HepG2 (cell line): ENCODE data around the gene ZBED5. TPM values are rescaled to one million over a fixed set of nuclear protein-coding genes. Genes with fewer than 3 reads are reported as not detected.

Experiments used
- AHR ChIP-seq: IDR thresholded peaks from 2 replicates; pipeline ENCODE4 v1.6.1; 2018; ENCODE audit warnings: missing genetic modification reagents, missing compliant biosample characterization
- AKNA ChIP-seq: sonication (generic); formaldehyde crosslinking; IDR thresholded peaks from 2 replicates; pipeline ENCODE4 v1.4.0; 2020; ENCODE audit warnings: missing genetic modification reagents, borderline replicate concordance
- DPF2 ChIP-seq: sonication (generic); formaldehyde crosslinking; IDR thresholded peaks from 2 replicates; pipeline ENCODE4 v1.4.0; 2020; ENCODE audit warnings: mild to moderate bottlenecking, low read depth, missing genetic modification reagents, borderline replicate concordance
- HDAC6 ChIP-seq: fragments of 200-600 bp; sonication (generic); IDR thresholded peaks from 2 replicates; pipeline ENCODE4 v1.7.0; 2017; ENCODE audit warnings: mild to moderate bottlenecking, antibody characterized with exemption, low read length, low read depth
- HNF1A ChIP-seq, 2 experiments: sonication (generic) in 1 of 2; formaldehyde crosslinking in 1 of 2; IDR thresholded peaks; 2 replicates each; pipeline versions ENCODE4 v1.4.0 to v1.6.1; 2016 to 2020; ENCODE audit warnings: borderline replicate concordance in 1 of 2, low read depth in 1 of 2, mild to moderate bottlenecking in 1 of 2, missing genetic modification reagents in 1 of 2
- NFIC ChIP-seq: IDR thresholded peaks from 2 replicates; pipeline ENCODE4 v1.6.1; 2012; ENCODE audit warnings: mild to moderate bottlenecking, low read length, inconsistent platforms
- NFYB ChIP-seq: sonication (generic); formaldehyde crosslinking; IDR thresholded peaks from 2 replicates; pipeline ENCODE4 v1.4.0; 2020; ENCODE audit warnings: missing genetic modification reagents
- RBM22 ChIP-seq: fragments of 200-400 bp; formaldehyde crosslinking; optimal IDR thresholded peaks from 2 replicates; pipeline ENCODE3; 2017; ENCODE audit warnings: mild to moderate bottlenecking, low read length, moderate library complexity
- RELA ChIP-seq: sonication (generic); formaldehyde crosslinking; IDR thresholded peaks from 2 replicates; pipeline ENCODE4 v1.4.0; 2020; ENCODE audit warnings: missing genetic modification reagents
- SNAPC2 ChIP-seq: sonication (generic); formaldehyde crosslinking; IDR thresholded peaks from 2 replicates; pipeline ENCODE4 v1.8.1; 2022; ENCODE audit warnings: mild to moderate bottlenecking, missing genetic modification reagents
- SP2 ChIP-seq: sonication (generic); formaldehyde crosslinking; IDR thresholded peaks from 2 replicates; pipeline ENCODE4 v1.5.1; 2020; ENCODE audit warnings: mild to moderate bottlenecking, missing genetic modification reagents
- ZBTB38 ChIP-seq: sonication (generic); formaldehyde crosslinking; IDR thresholded peaks from 2 replicates; pipeline ENCODE4 v1.5.1; 2020; ENCODE audit warnings: mild to moderate bottlenecking, missing genetic modification reagents
- ZMYM2 ChIP-seq: sonication (generic); formaldehyde crosslinking; IDR thresholded peaks from 2 replicates; pipeline ENCODE4 v1.8.0; 2022; ENCODE audit warnings: mild to moderate bottlenecking, missing genetic modification reagents
- ZNF280B ChIP-seq: sonication (generic); formaldehyde crosslinking; IDR thresholded peaks from 2 replicates; pipeline ENCODE4 v1.5.0; 2020; ENCODE audit warnings: missing genetic modification reagents, mild to moderate bottlenecking, borderline replicate concordance
- ZNF674 ChIP-seq: sonication (generic); formaldehyde crosslinking; IDR thresholded peaks from 2 replicates; pipeline ENCODE4 v1.5.0; 2020; ENCODE audit warnings: low read depth, mild to moderate bottlenecking, missing genetic modification reagents
- ZNF780A ChIP-seq: sonication (generic); formaldehyde crosslinking; IDR thresholded peaks from 2 replicates; pipeline ENCODE4 v1.8.0; 2022; ENCODE audit warnings: mild to moderate bottlenecking, missing genetic modification reagents, moderate library complexity
- ZNF792 ChIP-seq: IDR thresholded peaks from 2 replicates; pipeline ENCODE4 v1.6.1; 2016
- polyA plus RNA-seq, 8 experiments: library from polyadenylated mRNA; depleted of rRNA in 3 of 8; stranded (reverse) in 7 of 8; unstranded in 1 of 8; fragments of >200 nt; fragmentation: Illumina TruSeq in 4 of 8; extraction: Trizol in 4 of 8; gene quantifications; 2 replicates each; pipeline versions ENCODE4 v1.2.1 to v1.2.3, GENCODE V29; 2011 to 2016; ENCODE audit warnings: low read depth in 4 of 8, missing spikeins in 1 of 8, mixed read lengths in 1 of 8; ENCODE audit not compliant: insufficient read depth in 1 of 8
- total RNA-seq, 5 experiments: library from RNA; depleted of rRNA; stranded (reverse); fragments of >200 nt; fragmentation: Illumina TruSeq; extraction: Trizol; gene quantifications; 2 replicates each; pipeline ENCODE4 v1.2.3, GENCODE V29; 2016; ENCODE audit warnings: low read depth in 1 of 5

The ZBED5 gene
- total and polyA plus RNA-seq, 2 of the 13 experiments (the other 11 are each of a cell fraction or from before 2014, with no cell fraction given): 18.2 to 38.6 TPM

- no peak for TF ChIP-seq AKNA (CRISPR knock-in tag)
- TF ChIP-seq ZNF674: no peak
- peak; percentile 86 for TF ChIP-seq ZNF792 (CRISPR knock-in tag)
- peak; percentile 51 for TF ChIP-seq ZNF280B (CRISPR knock-in tag)
- TF ChIP-seq ZNF780A: peak; percentile 50; the same call in 1 of the 2 replicates
- TF ChIP-seq DPF2: no peak
- no peak for TF ChIP-seq SNAPC2
- TF ChIP-seq HNF1A (IDR thresholded peaks at IDR 0.05; ENCODE audit: low read depth): no peak
- peak; percentile 73 for TF ChIP-seq HNF1A (CRISPR knock-in tag; IDR thresholded peaks at IDR 0.05; ENCODE audit: borderline replicate concordance)
- TF ChIP-seq RELA (CRISPR knock-in tag): no peak
- 0 out of 2 replicates have a peak, but pooled peaks have one; percentile 52 for TF ChIP-seq AHR (CRISPR knock-in tag)
- peak; percentile 58; the same call in 1 of the 2 replicates for TF ChIP-seq ZBTB38 (CRISPR knock-in tag)
- TF ChIP-seq NFYB (CRISPR knock-in tag): peak; percentile 88
- peak; percentile 87 for TF ChIP-seq SP2 (CRISPR knock-in tag)
- TF ChIP-seq ZMYM2 (CRISPR knock-in tag): no peak
- no peak for TF ChIP-seq RBM22
- TF ChIP-seq HDAC6: no peak
- TF ChIP-seq NFIC: no peak
Measured at GRCh38 chr11:10808553-10809372, 49.1 kb downstream of the ZBED5 start, which contains the start of gene EIF4G2 (continued).
